Endometrium (tissue), 2 donors: ENCODE results near the gene CHEK2.
"Not testable (repeated sequence)": the region's sequence is repeated elsewhere in the genome, so short reads cannot be mapped to it uniquely, and the experiment has no call there.

Experiments
- FAIRE-seq: peaks from 2 replicates; lab custom pipeline; 2012; peaks lifted over from hg19 to GRCh38; lab: Jason Lieb, UNC
- donor health status: control.
- donor health status: control.

CHEK2 gene

GRCh38 chr22:28741785-28742561 lies at the start of gene CHEK2, which contains the start of gene HSCB:
Gene CHEK2, minus strand, starts transcription at chr22:28741820. Its CDS starts 7,099 bp downstream, at chr22:28734721.
Gene HSCB, plus strand, starts transcription at chr22:28742039. Its CDS starts 57 bp downstream, at chr22:28742096.
- FAIRE-seq, result peak; percentile 99

- no peak for FAIRE-seq
Observed at GRCh38 chr22:28791124-28791523, 49.5 kb upstream of the CHEK2 start.

GRCh38 chr22:28788601-28789000 lies 47.0 kb upstream of the CHEK2 start:
- FAIRE-seq, result no peak

GRCh38 chr22:28783786-28784671 lies 42.4 kb upstream of the CHEK2 start:
- no peak for FAIRE-seq

GRCh38 chr22:28780296-28780695 lies 38.7 kb upstream of the CHEK2 start:
- FAIRE-seq, result no peak

GRCh38 chr22:28779833-28780232 lies 38.2 kb upstream of the CHEK2 start:
- FAIRE-seq, result no peak

GRCh38 chr22:28774378-28774777 lies 32.8 kb upstream of the CHEK2 start:
- no peak for FAIRE-seq

- FAIRE-seq, result no peak
Observed at GRCh38 chr22:28773461-28773867, 31.8 kb upstream of the CHEK2 start.

- FAIRE-seq, result no peak
Observed at GRCh38 chr22:28772633-28773460, 31.2 kb upstream of the CHEK2 start, which contains the start of gene CCDC117. Gene CCDC117, plus strand, starts transcription at chr22:28772695. Its CDS starts 155 bp downstream, at chr22:28772850.

GRCh38 chr22:28771195-28771791 lies 29.7 kb upstream of the CHEK2 start:
- FAIRE-seq, result no peak

- FAIRE-seq, result no peak
Observed at GRCh38 chr22:28769394-28770085, 27.9 kb upstream of the CHEK2 start.

- no peak for FAIRE-seq
Observed at GRCh38 chr22:28768701-28769393, 27.2 kb upstream of the CHEK2 start.

- FAIRE-seq, result no peak
Observed at GRCh38 chr22:28766628-28767027, 25.0 kb upstream of the CHEK2 start.

- FAIRE-seq, result not testable (repeated sequence)
Observed at GRCh38 chr22:28762000-28762399, 20.4 kb upstream of the CHEK2 start.

- no peak for FAIRE-seq
Observed at GRCh38 chr22:28761449-28761755, 19.8 kb upstream of the CHEK2 start.

GRCh38 chr22:28759861-28760560 lies 18.4 kb upstream of the CHEK2 start:
- FAIRE-seq, result peak; percentile 43

- FAIRE-seq, result not testable (repeated sequence)
Observed at GRCh38 chr22:28754512-28754911, 12.9 kb upstream of the CHEK2 start.

- FAIRE-seq, result no peak
Observed at GRCh38 chr22:28750471-28750881, 8.9 kb upstream of the CHEK2 start.

- FAIRE-seq, result no peak
Observed at GRCh38 chr22:28743852-28744251, 2.2 kb upstream of the CHEK2 start.

GRCh38 chr22:28742562-28742962 lies 942 bp upstream of the CHEK2 start:
- no peak for FAIRE-seq
